GM21390 (cell line): Measurements from ENCODE around the gene CRB1.

Experiments used
- ATAC-seq: cut with Tn5 transposase; IDR thresholded peaks from one replicate; pipeline ENCODE4 v1.9.1; 2021; ENCODE audit not compliant: unreplicated experiment

Gene CRB1

DNA sequence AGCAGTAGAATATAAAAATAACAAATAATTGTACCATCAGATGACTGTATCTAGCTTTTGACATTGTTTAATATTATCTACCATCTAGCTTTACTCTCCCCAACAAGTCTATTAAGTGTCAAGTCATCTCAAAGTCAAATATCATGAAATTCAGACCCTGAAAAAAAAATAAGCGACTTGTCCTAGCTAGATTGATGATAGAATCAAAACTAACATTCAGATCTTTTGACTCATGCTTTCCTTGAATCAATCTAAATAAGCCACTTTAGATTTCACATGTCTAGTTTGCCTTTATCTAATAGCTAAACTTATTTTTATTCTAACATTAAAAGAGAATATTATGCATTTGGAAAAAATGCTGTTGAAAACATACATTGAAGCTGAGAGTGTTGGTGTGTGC lies 35.4 kb downstream of the CRB1 start:
- ATAC-seq: no peak

DNA sequence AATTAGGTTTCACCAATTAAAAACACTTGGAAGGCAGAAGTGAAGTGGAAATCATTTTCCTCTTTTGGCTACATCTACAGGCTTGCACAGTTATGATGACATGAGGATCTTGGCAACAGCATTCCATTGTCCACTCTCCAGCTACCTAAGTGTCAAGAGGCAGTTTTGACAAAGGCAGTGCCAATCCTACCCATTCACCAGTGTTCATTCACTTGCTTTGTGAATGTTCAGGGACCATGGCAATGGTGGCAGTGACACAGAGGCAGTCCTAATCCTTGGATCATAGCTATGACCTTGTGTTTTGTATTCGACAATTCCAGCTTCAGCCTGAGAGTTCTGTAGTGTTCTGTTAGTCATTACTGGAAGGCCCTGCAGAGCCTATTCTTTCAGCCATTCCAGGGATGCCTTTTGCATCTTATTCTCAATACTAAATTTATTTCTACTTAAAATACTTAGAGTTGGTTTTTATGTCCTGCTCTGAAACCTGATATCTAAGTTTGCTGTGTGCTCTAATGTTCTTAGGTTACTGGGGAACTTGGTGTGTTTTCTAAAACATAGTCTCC lies 36.7 kb downstream of the CRB1 start:
- ATAC-seq: no peak

DNA sequence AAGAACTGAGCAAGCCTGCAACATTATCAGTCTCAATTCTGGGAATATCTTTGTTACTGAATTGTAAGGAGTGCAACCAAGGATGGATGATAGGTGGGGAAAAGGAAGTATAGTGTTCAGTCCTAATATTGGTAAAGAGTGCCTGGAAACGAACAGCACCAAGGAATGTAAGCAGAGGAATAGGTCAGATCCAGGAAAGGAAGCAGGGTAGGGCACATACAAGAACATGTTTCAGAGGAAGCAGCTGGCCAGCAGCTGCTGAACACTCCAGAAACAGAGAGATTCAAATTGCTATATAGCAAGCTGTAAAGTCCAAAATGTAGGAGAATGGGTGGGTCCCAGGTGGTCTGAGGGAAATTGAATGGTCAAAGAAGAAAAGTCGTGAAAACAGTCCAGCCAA lies 37.9 kb downstream of the CRB1 start:
- no peak for ATAC-seq

DNA sequence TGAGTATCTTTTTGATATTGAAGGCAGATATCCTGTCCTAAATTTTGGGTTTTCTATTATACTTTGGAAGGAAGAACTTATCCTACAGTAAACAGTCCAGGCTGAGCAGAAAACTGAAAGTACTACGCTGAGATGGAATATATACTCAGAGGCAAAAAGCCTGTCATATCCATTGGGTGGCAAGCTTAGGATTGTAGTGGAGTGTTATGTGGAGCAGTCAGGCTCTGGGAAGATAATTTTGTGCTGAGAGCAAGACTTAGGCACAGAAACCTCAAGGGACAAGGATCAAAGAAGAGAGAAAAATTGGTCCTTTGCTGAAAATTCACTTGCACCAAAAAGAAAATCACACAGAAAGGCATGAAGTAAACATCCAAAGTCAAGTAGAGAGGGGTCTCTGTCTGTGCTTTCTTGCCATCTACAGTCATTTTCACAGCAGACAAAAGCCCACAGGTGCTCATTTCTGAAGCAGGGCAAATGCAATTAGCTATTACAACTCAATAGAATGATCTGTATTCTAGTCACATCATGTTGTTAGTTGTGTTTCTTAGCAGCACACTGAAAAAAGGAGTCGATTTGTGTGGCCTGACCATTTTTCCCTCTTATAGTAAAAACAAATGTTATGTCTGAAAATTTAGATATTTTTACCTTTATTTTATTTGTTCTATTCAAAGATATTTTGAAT lies 38.5 kb downstream of the CRB1 start:
- ATAC-seq: no peak

DNA sequence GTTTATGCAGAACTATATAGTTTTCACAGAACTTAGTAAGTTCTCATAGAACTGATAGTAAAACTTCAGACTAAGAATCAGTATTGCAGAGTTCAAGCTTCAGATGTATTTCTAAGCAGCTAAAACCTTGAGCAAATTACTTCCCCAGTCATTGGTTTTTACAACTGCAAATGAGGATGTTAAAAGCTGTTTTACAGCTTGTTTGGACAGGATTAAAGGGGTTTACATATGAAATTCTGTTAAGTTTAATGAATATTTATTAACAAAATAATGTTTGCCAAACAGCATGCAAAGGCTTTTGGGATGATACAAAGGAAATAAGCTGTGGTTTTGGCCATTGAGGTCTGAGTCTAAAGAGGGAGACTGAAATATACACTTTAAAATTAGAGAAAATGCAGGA lies 39.1 kb downstream of the CRB1 start:
- ATAC-seq: no peak

DNA sequence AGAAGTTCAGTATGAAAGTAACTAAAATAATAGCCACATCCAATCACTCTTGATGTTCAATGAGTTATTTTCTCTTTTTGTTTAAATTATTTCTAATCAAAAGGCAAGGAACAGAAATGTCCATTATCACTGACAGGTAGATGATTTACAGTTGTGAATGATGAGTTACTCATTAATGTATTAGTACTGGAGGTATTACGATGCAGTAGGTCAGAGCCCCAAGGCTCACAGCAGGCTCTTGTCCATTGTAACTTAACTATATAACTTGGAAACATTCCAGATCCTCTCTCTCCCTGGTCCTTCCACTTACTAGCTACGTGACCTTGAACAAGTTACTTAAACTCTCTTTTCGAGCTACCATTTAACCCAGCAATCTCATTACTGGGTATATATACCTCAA lies 39.5 kb downstream of the CRB1 start:
- ATAC-seq: no peak

DNA sequence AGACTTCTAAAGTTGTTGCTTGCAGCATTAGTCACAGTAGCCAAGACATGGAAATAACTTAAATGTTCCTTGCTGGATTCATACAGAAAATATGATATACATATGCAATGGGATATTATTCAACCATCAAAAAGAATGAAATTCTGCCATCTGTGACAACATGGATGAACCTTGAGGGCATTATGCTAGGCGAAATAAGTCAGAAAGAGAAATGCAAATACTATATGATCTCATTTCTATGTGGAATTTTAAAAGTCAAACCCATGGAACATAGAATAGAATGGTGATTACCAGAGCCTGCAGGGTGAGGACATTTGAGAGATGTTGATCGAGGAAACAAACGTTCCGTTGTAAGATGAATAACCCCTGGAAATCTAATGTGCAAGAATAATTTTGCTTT lies 43.0 kb downstream of the CRB1 start:
- no peak for ATAC-seq

DNA sequence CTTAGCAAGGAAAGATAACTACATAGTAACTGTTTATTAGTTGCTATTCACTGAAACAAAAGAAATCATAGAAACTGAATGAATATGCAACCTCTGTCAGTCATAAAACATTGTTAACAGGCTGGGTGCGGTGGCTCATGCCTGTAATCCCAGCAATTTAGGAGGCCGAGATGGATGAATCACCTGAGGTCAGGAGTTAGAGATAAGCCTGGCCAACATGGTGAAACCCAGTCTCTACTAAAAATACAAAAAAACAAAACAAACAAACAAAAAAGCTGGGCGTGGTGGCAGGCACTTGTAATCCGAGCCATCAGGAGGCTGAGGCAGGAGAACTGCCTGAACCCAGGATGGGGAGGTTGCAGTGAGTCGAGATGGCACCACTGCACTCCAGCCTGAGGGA lies 44.1 kb downstream of the CRB1 start:
- no peak for ATAC-seq

DNA sequence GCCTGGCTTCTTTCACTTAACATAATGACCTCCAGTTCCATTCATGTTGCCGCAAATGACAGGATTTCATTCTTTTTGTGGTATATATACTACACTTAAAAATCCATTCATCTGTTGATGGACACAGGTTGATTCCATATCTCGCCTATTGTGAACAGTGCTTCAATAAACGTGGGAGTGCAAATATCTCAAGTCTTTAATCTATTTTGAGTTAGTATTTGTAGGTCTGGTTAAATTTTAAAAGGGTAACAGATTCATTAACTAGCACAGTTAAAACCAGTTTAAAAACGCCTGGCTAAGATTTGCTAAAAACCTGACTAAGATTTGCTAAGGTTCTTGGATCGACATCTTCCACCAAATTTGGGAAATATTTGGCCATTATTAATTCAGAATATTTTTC lies 45.7 kb downstream of the CRB1 start:
- ATAC-seq: no peak

DNA sequence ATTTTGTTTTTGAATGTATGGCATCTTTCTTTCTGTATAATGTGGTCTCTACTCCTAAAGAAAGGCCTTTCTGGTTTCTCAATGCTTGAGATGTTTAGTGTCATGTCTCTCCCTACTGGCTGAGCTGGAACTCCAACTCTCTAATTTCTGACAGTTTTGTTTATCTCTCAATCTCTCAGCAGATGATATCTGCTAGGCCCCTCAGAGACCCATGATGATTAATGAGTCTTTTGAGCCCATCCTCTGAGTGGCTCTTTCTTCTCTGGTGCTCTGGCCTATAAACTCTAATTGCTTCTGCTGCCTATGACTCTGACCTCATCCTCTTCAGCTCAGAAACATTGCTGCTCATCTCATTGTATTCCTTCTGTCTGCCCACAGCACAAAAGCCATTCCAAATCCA lies 46.6 kb downstream of the CRB1 start:
- ATAC-seq: no peak

DNA sequence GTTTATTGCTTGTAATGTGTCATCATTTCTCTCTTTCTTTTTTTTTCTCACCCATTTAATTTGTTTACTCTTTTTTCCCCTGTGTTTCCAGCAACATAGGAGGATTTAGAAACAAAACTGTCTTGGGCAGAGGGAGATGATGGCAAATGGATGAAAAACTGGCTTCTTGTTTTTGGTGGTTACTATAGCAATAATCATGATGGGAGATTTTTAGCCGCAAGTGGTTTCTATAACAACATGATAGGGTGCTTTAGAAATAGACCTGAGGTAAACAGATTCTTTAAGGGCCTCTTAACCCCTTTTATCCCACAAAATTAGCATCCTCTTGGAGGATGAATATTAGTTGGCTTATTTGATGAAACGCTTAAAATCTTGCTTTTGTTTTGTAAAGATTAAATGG lies 51.6 kb downstream of the CRB1 start:
- ATAC-seq: no peak

DNA sequence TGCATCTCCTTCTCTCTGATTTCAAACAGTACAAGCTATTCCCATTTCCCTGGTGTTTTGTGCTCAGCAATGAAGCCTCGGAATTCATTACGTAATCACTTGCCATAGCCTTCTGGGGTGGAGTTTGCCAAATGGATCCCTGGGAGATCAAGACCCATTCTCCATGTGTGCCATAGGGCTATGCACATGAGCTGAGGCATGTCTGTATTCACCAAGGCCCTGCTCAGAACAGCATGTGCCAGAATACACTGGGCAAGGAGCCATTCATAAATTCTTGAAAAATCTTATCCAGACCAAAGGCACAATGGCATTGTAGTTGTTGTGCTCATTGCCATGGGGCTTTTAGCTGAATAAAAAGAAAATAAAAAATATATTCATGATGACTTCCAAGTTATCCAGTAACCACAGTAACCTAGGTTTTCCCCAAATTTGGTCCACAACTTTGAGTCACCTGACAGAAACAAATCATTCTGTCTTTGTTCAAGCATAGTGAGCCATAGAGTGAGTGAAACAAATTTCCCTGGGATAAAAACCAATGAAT lies 53.0 kb downstream of the CRB1 start:
- no peak for ATAC-seq

DNA sequence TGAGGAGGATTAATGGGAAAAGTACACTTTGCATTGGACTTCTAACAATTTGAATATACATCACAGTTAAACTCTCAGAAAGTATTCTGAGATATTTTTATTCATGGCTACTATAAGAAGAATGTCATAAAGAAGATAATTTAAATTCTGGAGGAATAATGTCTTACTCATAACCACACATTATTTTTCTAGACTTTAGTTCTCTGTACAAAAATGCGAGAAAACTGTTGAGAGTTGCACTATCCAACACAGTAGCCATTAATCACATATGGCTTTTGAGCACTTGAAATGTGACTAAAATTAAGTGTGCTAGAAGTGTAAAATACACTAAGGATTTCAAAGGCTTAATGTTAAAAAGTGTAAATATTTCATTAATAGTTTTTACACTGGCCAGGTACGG lies 53.8 kb downstream of the CRB1 start:
- no peak for ATAC-seq

DNA sequence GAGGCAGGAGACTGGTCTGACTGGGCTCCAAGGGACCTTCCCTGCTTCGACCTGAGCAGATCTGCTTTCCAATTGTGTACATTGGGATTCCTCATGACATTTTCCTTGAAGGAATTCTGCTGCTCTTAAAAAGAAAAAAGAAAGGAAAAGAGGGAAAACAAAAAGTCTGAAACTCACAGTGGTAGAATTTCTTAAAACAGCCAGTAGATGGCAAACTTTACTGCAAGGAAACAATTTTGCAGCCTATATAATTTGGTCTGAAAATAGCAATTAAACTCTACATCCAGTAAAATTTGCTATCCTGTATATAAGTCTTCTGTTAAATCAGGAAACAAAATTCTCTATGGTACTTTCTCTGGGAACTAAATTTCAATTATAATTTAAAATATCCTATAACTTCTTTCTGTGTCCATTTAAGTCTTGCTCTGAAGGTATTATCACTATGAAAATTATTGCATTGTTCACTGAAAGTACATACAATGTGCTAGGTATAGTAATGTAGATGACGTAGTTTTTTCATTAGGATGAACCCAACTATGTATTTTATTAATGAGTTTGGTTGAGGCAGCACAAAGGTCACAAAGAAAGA lies 59.8 kb downstream of the CRB1 start:
- ATAC-seq: peak; percentile 50

DNA sequence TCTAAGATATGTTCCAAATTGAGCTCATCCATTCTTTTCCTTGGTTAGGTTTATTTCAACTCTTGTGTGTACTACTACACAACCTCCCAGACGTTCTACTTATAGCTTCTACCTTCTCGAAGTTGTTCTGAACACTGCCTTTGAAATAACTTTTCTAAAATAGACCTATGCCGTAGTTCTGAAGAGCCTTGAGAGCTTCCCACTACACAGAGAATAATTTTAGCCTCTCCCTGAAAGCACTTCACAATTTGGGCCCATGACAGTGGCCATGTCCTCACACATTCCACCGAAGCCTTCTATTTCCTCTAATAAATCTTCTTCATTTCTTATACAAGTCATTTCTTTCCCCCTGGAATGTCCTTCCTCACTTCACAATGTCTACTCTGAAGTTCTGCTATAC lies 62.2 kb downstream of the CRB1 start:
- ATAC-seq: no peak

DNA sequence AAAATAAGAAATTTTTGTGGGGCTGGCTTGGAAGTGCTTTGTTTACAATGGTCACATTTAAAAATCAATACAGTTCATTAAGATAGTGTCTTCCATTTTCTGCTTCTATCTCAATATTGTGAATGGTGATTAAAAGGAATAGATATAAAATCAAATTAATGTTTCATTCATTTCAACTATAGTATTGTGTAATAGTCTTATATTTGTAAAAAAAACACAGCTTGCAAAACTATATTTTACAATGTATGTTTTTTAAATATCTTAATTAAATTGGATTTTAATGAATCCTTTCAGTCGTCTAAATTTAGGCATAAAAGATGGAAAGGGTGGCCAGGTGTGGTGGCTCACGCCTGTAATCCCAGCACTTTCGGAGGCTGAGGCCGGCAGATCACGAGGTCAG lies 63.5 kb downstream of the CRB1 start:
- no peak for ATAC-seq

DNA sequence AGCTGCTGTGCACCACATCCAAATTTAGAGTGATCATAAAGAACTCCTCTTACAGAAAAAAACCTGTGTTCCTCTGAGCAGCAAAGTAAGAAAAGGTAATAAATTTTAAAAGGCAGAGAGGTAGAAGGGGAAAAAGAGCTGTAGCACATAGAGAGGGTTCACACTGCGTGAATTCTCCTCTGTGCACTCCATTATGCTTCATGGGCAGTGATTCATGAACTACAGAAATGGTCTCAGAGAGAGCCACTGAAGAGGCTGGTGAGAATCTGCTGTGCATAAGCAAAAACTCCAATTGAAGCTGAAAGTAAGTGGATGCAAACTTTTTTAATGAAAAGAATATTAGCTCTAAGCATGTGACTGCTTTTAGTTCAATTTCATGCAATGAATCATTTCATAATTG lies 65.0 kb downstream of the CRB1 start:
- ATAC-seq: no peak

DNA sequence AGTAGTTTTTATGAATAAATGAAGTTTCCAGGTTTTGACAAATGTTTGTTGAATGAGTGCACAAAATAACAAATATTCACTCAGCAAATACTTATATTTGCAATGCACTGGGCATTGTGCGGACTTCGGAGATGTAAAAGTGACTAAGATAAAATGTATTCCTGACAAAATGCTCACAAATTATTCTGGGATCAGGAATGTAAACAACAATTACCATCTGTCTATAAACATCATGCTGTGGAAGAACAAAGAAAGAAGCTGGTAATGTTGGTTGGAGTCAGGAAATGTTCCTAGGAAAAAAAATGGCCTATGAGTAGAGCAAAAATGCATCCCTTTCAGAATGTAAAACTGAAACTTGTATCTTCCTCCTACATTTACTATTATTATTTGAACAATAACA lies 68.5 kb downstream of the CRB1 start:
- no peak for ATAC-seq

DNA sequence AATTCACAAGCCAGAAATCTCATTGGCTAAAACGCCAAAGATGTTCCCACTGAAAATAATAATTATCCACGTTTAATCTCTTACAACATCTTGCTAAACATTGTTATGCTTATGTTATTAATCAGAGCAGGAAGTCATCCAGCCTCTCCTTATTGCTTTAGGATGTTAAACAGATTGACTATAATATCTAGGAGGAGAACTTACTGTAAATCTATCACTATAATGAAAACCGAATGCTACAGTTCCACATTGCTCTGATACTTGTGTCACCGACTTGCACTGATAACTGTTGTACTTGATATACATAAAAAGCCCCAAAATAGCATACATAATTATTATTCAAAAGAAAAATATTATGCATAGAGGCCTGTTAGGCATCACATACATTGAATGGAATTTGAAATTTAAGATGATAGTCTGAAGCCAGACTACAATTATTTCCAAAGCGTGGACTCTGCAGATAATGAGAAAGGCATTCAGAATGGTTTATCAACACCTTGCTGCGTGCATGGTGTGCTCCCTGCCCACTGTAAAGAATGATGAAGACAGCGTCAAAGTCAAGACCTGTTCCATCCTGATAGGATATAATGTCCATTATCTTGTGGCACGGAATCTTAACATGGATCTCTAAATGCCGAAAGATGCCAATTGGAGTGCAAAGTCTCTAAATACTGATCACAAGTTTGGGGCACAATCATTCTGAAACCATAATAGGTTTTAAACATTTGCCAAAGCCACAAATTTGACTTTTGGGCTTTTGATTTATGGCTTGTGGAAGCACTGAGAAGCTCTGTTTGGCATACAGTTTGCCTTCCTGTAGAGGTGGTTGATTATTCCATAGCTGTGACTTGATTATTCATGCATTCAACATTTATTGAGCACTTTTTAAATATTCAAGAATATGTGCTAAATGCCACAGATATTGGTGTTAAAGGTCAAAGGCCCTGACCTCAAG lies 71.3 kb downstream of the CRB1 start:
- ATAC-seq: no peak

DNA sequence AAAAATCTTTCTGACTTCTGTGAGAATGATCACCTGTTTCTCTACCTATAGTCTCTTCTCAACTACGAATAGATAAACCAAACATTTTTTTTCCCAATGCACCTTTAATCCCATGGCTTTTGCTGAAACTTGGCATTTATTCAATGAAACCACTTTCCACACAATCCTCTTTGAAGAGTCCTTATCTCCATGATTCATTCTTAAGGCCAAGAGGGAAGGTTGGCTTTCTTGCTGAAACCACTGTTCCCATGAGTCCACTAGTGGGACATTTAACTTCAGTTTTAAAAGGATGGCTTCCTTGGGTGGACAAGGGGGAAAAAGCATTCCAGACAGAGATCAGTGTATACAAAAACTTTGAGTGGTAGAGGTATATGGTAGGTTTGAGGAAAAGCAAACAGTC lies 73.6 kb downstream of the CRB1 start:
- no peak for ATAC-seq

DNA sequence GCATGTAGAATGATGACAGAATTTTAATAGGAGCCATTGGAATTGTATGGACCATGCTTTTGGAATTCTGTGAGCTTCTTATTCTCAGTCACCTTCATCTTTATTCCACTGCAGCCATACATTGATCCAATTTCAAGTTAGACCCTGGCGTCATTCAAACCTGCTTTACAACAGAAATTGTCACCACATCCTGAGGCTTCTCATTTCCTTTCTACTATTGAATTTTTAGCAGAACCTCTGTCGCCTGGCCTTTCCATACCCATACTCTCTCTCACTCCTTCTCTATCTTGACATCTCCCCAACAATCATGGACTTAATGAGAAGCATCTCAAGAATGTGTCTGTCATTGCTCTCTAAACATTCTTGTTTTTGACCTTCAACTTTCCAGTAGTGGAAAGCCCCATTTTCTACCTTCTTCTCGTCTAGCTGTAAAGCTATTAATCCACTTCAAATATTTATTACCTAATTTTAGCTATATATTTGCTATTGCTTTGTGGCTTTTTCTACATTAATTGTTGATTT lies 74.1 kb downstream of the CRB1 start:
- ATAC-seq: no peak
